A673 (cell line): ENCODE data around the gene TBXA2R. TPM values are rescaled to one million over a fixed set of nuclear protein-coding genes. Genes with fewer than 3 reads are reported as not detected.

Experiments used
- BruUV-seq: library from RNA; stranded (reverse); fragments of 400-500 nt; replicated peaks from 2 replicates; lab custom pipeline; 2021; lab: Mats Ljungman, UMichigan
- CTCF ChIA-PET: fragments of 300-600 bp; sonication (Branson Sonifier 250); formaldehyde crosslinking; loops from one replicate; lab custom pipeline; 2022; ENCODE audit warnings: antibody characterized with exemption; lab: Charles Lee
- POLR2A ChIA-PET: fragments of 300-600 bp; sonication (Branson Sonifier 250); formaldehyde crosslinking; loops from one replicate; lab custom pipeline; 2022; ENCODE audit warnings: antibody characterized with exemption; ENCODE audit not compliant: low non-redundant PET; lab: Charles Lee
- DNase-seq: peaks from one replicate; pipeline ENCODE4 v3.0.0-alpha.2; 2015; ENCODE audit warnings: low spot score
- H3K27ac ChIP-seq: fragments of 200-600 bp; sonication (generic); 2 replicates; pipeline ENCODE4 v1.5.1; 2016; ENCODE audit warnings: mixed run types, low read depth, mild to moderate bottlenecking, mixed read lengths, antibody characterized with exemption, low read length; ENCODE audit not compliant: poor library complexity, severe bottlenecking
- H3K27me3 ChIP-seq: fragments of 200-600 bp; sonication (generic); replicated peaks from 2 replicates; pipeline ENCODE4 v1.6.1; 2017; ENCODE audit warnings: mixed run types, low read depth, mild to moderate bottlenecking, mixed read lengths, antibody characterized with exemption, low read length; ENCODE audit not compliant: insufficient read depth, poor library complexity
- H3K36me3 ChIP-seq: fragments of 200-600 bp; sonication (generic); 2 replicates; pipeline ENCODE4 v1.6.1; 2016; ENCODE audit warnings: mixed run types, mild to moderate bottlenecking, mixed read lengths, antibody characterized with exemption, low read length; ENCODE audit not compliant: insufficient read depth, poor library complexity, severe bottlenecking
- H3K4me1 ChIP-seq: fragments of 200-600 bp; sonication (generic); 2 replicates; pipeline ENCODE4 v1.6.1; 2017; ENCODE audit warnings: mixed run types, mild to moderate bottlenecking, mixed read lengths, antibody characterized with exemption, low read length; ENCODE audit not compliant: insufficient read depth, poor library complexity, severe bottlenecking
- H3K4me3 ChIP-seq: fragments of 200-600 bp; sonication (generic); 2 replicates; pipeline ENCODE4 v1.5.1; 2016; ENCODE audit warnings: low read depth, mixed run types, mild to moderate bottlenecking, mixed read lengths, low read length; ENCODE audit not compliant: poor library complexity, severe bottlenecking
- H3K9me3 ChIP-seq: fragments of 200-600 bp; sonication (generic); 2 replicates; pipeline ENCODE4 v1.6.1; 2016; ENCODE audit warnings: mixed run types, low read depth, mild to moderate bottlenecking, mixed read lengths, antibody characterized with exemption, low read length; ENCODE audit not compliant: poor library complexity, severe bottlenecking
- CTCF ChIP-seq: fragments of 300-800, 200-600 bp; sonication (generic); conservative IDR thresholded peaks from 2 replicates; pipeline ENCODE4 v1.5.1; 2017; ENCODE audit warnings: low read depth, mild to moderate bottlenecking, antibody characterized with exemption, low read length, moderate library complexity, mixed read lengths
- EZH2 ChIP-seq: fragments of 200-600 bp; sonication (generic); IDR thresholded peaks from 2 replicates; pipeline ENCODE4 v1.6.1; 2017; ENCODE audit warnings: borderline replicate concordance, low read depth, mild to moderate bottlenecking, mixed read lengths, antibody characterized with exemption, low read length; ENCODE audit not compliant: poor library complexity, severe bottlenecking
- intact Hi-C: fragments of 100-400 bp; cut with micrococcal nuclease; formaldehyde crosslinking; loops from one replicate; pipeline ENCODE4 v1.10.0; 2022; ENCODE audit not compliant: unreplicated experiment
- total RNA-seq: library from RNA; stranded (reverse); gene quantifications from 2 replicates; pipeline ENCODE4 v1.2.3, GENCODE V29; 2021

Gene TBXA2R
- total RNA-seq, 1 experiment from 2014 or later: 0.56 TPM

- DNase-seq: no peak
- no peak for TF ChIP-seq EZH2
- peak; percentile 52 for TF ChIP-seq CTCF
- H3K4me3 ChIP-seq: no peak overlapping the region
- H3K27me3 ChIP-seq: no peaks in the 10 kb centered on the region
- no TSS peak for BruUV-seq
- peaks cover 11% of the 10 kb centered on the region for H3K4me1 ChIP-seq
- H3K9me3 ChIP-seq: no peaks in the 10 kb centered on the region
- peaks cover 5% of the 10 kb centered on the region for H3K36me3 ChIP-seq
- no peak overlapping the region for H3K27ac ChIP-seq
- intact Hi-C loops: loop anchor here (10.0 kb wide), 1 partner anchor 161 kb away; no protein-coding TSS in a partner anchor
- POLR2A ChIA-PET: no interaction called here
- CTCF ChIA-PET: no interaction called here
Measured at GRCh38 chr19:3653865-3654513, 47.3 kb upstream of the TBXA2R start.

- Histone ChIP-seq H3K9me3 (no peaks in the 10 kb centered on the region), H3K27me3 (no peaks in the 10 kb centered on the region), H3K4me1 (peaks cover 11% of the 10 kb centered on the region), H3K4me3 (no peak overlapping the region), H3K36me3 (peaks cover 5% of the 10 kb centered on the region), H3K27ac (no peak overlapping the region)
- TF ChIP-seq CTCF (no peak), EZH2 (no peak)
- intact Hi-C loops: loop anchor here (10.0 kb wide), 1 partner anchor 162 kb away; no protein-coding TSS in a partner anchor
- DNase-seq: no peak
- ChIA-PET CTCF (no interaction called here), POLR2A (no interaction called here)
- no TSS peak for BruUV-seq
Measured at GRCh38 chr19:3653081-3653795, 46.6 kb upstream of the TBXA2R start.

- Histone ChIP-seq H3K4me1 (peaks cover 11% of the 10 kb centered on the region), H3K36me3 (peaks cover 5% of the 10 kb centered on the region), H3K27me3 (no peaks in the 10 kb centered on the region), H3K9me3 (no peaks in the 10 kb centered on the region), H3K4me3 (no peak overlapping the region), H3K27ac (no peak overlapping the region)
- TF ChIP-seq EZH2 (no peak), CTCF (no peak)
- ChIA-PET POLR2A (no interaction called here), CTCF (no interaction called here)
- no TSS peak for BruUV-seq
- DNase-seq: no peak
- intact Hi-C loops: loop anchor here (10.0 kb wide), 1 partner anchor 162 kb away; no protein-coding TSS in a partner anchor
Measured at GRCh38 chr19:3652422-3652821, 45.7 kb upstream of the TBXA2R start.
